HepG2 (cell line): ENCODE measurements around the gene PSMC3IP. TPM values are rescaled to one million over a fixed set of nuclear protein-coding genes. Genes with fewer than 3 reads are reported as not detected.

ENCODE experiments used
- ATF7-NPFF ChIP-seq: sonication (generic); formaldehyde crosslinking; IDR thresholded peaks from 2 replicates; pipeline ENCODE4 v1.8.1; 2023; ENCODE audit warnings: mild to moderate bottlenecking, low read depth, missing genetic modification reagents, moderate library complexity
- FOXA1 ChIP-seq, 2 experiments: fragments of 450-650 bp in 1 of 2; sonication (generic) in 1 of 2; formaldehyde crosslinking in 1 of 2; IDR thresholded peaks; 2 replicates each; pipeline versions ENCODE4 v1.4.0 to v1.6.1; 2016 to 2020; ENCODE audit warnings: missing genetic modification reagents in 1 of 2
- FOXM1 ChIP-seq: sonication (generic); formaldehyde crosslinking; IDR thresholded peaks from 2 replicates; pipeline ENCODE4 v1.5.0; 2020; ENCODE audit warnings: missing genetic modification reagents
- FOXP1 ChIP-seq, 2 experiments: fragments of 450-650 bp in 1 of 2; IDR thresholded peaks; 2 replicates each; pipeline ENCODE4 v1.6.1; 2017 to 2018; ENCODE audit warnings: antibody characterized with exemption in 1 of 2
- GABPB1 ChIP-seq: IDR thresholded peaks from 2 replicates; pipeline ENCODE4 v1.6.1; 2016; ENCODE audit warnings: mild to moderate bottlenecking, missing genetic modification reagents, moderate library complexity, missing compliant biosample characterization
- NPAS2 ChIP-seq: sonication (generic); formaldehyde crosslinking; IDR thresholded peaks from 2 replicates; pipeline ENCODE4 v1.8.0; 2022; ENCODE audit warnings: mild to moderate bottlenecking, missing genetic modification reagents, borderline replicate concordance
- POLR2AphosphoS2 ChIP-seq: IDR thresholded peaks from 2 replicates; pipeline ENCODE4 v1.6.1; 2011; ENCODE audit warnings: low read depth, low read length, improper control_type of control experiment
- RBM22 ChIP-seq: fragments of 200-400 bp; formaldehyde crosslinking; optimal IDR thresholded peaks from 2 replicates; pipeline ENCODE3; 2017; ENCODE audit warnings: mild to moderate bottlenecking, low read length, moderate library complexity
- SP140L ChIP-seq: sonication (generic); formaldehyde crosslinking; IDR thresholded peaks from 2 replicates; pipeline ENCODE4 v1.4.0; 2020; ENCODE audit warnings: missing genetic modification reagents, borderline replicate concordance
- TP53 ChIP-seq: sonication (generic); formaldehyde crosslinking; conservative IDR thresholded peaks from 2 replicates; pipeline ENCODE4 v1.4.0; 2020; ENCODE audit warnings: missing genetic modification reagents
- ZNF768 ChIP-seq: sonication (generic); formaldehyde crosslinking; IDR thresholded peaks from 2 replicates; pipeline ENCODE4 v1.4.0; 2020; ENCODE audit warnings: missing genetic modification reagents
- polyA plus RNA-seq, 8 experiments: library from polyadenylated mRNA; depleted of rRNA in 3 of 8; stranded (reverse) in 7 of 8; unstranded in 1 of 8; fragments of >200 nt; fragmentation: Illumina TruSeq in 4 of 8; extraction: Trizol in 4 of 8; gene quantifications; 2 replicates each; pipeline versions ENCODE4 v1.2.1 to v1.2.3, GENCODE V29; 2011 to 2016; ENCODE audit warnings: low read depth in 4 of 8, missing spikeins in 1 of 8, mixed read lengths in 1 of 8; ENCODE audit not compliant: insufficient read depth in 1 of 8
- total RNA-seq, 5 experiments: library from RNA; depleted of rRNA; stranded (reverse); fragments of >200 nt; fragmentation: Illumina TruSeq; extraction: Trizol; gene quantifications; 2 replicates each; pipeline ENCODE4 v1.2.3, GENCODE V29; 2016; ENCODE audit warnings: low read depth in 1 of 5
- TF ChIP-seq, protein P1 (sequence below): sonication (generic); formaldehyde crosslinking; IDR thresholded peaks from 2 replicates; pipeline ENCODE4 v1.4.0; 2020; ENCODE audit warnings: missing genetic modification reagents
- TF ChIP-seq, protein P2 (sequence below): sonication (generic); formaldehyde crosslinking; IDR thresholded peaks from 2 replicates; pipeline ENCODE4 v1.5.1; 2020; ENCODE audit warnings: mild to moderate bottlenecking, missing genetic modification reagents, moderate library complexity

PSMC3IP gene
- total and polyA plus RNA-seq, 2 of the 13 experiments (the other 11 are each of a cell fraction or from before 2014, with no cell fraction given), result 6.5 to 22.4 TPM

DNA sequence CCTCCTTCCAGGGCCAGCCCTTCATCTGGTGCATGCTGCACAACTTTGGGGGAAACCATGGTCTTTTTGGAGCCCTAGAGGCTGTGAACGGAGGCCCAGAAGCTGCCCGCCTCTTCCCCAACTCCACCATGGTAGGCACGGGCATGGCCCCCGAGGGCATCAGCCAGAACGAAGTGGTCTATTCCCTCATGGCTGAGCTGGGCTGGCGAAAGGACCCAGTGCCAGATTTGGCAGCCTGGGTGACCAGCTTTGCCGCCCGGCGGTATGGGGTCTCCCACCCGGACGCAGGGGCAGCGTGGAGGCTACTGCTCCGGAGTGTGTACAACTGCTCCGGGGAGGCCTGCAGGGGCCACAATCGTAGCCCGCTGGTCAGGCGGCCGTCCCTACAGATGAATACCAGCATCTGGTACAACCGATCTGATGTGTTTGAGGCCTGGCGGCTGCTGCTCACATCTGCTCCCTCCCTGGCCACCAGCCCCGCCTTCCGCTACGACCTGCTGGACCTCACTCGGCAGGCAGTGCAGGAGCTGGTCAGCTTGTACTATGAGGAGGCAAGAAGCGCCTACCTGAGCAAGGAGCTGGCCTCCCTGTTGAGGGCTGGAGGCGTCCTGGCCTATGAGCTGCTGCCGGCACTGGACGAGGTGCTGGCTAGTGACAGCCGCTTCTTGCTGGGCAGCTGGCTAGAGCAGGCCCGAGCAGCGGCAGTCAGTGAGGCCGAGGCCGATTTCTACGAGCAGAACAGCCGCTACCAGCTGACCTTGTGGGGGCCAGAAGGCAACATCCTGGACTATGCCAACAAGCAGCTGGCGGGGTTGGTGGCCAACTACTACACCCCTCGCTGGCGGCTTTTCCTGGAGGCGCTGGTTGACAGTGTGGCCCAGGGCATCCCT lies 34.1 kb downstream of the PSMC3IP start (continued):
- TF ChIP-seq ATF7-NPFF (CRISPR knock-in tag) (peak; percentile 47; the same call in 1 of the 2 replicates), ZNF768 (peak; percentile 32; the same call in 1 of the 2 replicates), FOXP1 (IDR thresholded peaks at IDR 0.05) (no peak), FOXP1 (CRISPR knock-in tag; IDR thresholded peaks at IDR 0.05) (no peak), RBM22 (peak; percentile 19), TP53 (no peak), FOXM1 (CRISPR knock-in tag) (no peak), NPAS2 (CRISPR knock-in tag) (0 out of 2 replicates have a peak, but pooled peaks have one; percentile 6), GABPB1 (CRISPR knock-in tag) (peak; percentile 14; the same call in 1 of the 2 replicates), POLR2AphosphoS2 (peak; percentile 70; the same call in 1 of the 2 replicates), SP140L (CRISPR knock-in tag) (no peak), FOXA1 (IDR thresholded peaks at IDR 0.05) (no peak), FOXA1 (CRISPR knock-in tag; IDR thresholded peaks at IDR 0.05) (no peak)
- TF ChIP-seq, protein P1, sequence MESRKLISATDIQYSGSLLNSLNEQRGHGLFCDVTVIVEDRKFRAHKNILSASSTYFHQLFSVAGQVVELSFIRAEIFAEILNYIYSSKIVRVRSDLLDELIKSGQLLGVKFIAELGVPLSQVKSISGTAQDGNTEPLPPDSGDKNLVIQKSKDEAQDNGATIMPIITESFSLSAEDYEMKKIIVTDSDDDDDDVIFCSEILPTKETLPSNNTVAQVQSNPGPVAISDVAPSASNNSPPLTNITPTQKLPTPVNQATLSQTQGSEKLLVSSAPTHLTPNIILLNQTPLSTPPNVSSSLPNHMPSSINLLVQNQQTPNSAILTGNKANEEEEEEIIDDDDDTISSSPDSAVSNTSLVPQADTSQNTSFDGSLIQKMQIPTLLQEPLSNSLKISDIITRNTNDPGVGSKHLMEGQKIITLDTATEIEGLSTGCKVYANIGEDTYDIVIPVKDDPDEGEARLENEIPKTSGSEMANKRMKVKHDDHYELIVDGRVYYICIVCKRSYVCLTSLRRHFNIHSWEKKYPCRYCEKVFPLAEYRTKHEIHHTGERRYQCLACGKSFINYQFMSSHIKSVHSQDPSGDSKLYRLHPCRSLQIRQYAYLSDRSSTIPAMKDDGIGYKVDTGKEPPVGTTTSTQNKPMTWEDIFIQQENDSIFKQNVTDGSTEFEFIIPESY (CRISPR knock-in tag), result peak; percentile 93
- TF ChIP-seq, protein P2, sequence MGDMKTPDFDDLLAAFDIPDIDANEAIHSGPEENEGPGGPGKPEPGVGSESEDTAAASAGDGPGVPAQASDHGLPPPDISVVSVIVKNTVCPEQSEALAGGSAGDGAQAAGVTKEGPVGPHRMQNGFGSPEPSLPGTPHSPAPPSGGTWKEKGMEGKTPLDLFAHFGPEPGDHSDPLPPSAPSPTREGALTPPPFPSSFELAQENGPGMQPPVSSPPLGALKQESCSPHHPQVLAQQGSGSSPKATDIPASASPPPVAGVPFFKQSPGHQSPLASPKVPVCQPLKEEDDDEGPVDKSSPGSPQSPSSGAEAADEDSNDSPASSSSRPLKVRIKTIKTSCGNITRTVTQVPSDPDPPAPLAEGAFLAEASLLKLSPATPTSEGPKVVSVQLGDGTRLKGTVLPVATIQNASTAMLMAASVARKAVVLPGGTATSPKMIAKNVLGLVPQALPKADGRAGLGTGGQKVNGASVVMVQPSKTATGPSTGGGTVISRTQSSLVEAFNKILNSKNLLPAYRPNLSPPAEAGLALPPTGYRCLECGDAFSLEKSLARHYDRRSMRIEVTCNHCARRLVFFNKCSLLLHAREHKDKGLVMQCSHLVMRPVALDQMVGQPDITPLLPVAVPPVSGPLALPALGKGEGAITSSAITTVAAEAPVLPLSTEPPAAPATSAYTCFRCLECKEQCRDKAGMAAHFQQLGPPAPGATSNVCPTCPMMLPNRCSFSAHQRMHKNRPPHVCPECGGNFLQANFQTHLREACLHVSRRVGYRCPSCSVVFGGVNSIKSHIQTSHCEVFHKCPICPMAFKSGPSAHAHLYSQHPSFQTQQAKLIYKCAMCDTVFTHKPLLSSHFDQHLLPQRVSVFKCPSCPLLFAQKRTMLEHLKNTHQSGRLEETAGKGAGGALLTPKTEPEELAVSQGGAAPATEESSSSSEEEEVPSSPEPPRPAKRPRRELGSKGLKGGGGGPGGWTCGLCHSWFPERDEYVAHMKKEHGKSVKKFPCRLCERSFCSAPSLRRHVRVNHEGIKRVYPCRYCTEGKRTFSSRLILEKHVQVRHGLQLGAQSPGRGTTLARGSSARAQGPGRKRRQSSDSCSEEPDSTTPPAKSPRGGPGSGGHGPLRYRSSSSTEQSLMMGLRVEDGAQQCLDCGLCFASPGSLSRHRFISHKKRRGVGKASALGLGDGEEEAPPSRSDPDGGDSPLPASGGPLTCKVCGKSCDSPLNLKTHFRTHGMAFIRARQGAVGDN (CRISPR knock-in tag), result peak; percentile 63
